ENCODE results near the gene ZNG1C.
"Not testable (repeated sequence)": the region's sequence is repeated elsewhere in the genome, so short reads cannot be mapped to it uniquely, and the experiment has no call there.

ZNG1C gene

GRCh38 chr9:68343242-68343641 lies 101.5 kb downstream of the ZNG1C start:
- FAIRE-seq, result not testable (repeated sequence)

GRCh38 chr9:68343992-68344391 lies 102.2 kb downstream of the ZNG1C start:
- not testable (repeated sequence) for FAIRE-seq
